T47D (cell line): ENCODE results near the gene CD1D.
"Not testable (repeated sequence)": the region's sequence is repeated elsewhere in the genome, so short reads cannot be mapped to it uniquely, and the experiment has no call there.

ENCODE experiments used
- DNase-seq, 2 experiments: peaks; one replicate each; pipeline versions ENCODE4 v3.0.0 to v3.0.0-alpha.2; 2011 to 2012; ENCODE audit warnings: low read depth in 1 of 2, low spot score in 1 of 2
- JUND ChIP-seq: IDR thresholded peaks from 2 replicates; pipeline ENCODE4 v1.6.1; 2012; ENCODE audit warnings: low read depth
- in situ Hi-C: cut with HindIII; loops from 2 replicates; pipeline ENCODE4 v1.10.0; 2016; ENCODE audit warnings: low sequenced_read_pairs, low pct_unique_long_range_greater_than_20kb

CD1D gene

GRCh38 chr1:158212320-158212719 lies 31.6 kb downstream of the CD1D start:
- in situ Hi-C loops: no loop called here
- no peak for DNase-seq
- TF ChIP-seq JUND: no peak

GRCh38 chr1:158223445-158223844 lies 42.8 kb downstream of the CD1D start:
- in situ Hi-C loops: not testable (repeated sequence)

GRCh38 chr1:158227904-158228623 lies 47.4 kb downstream of the CD1D start:
- DNase-seq: no peak
- no peak for TF ChIP-seq JUND
- in situ Hi-C loops: no loop called here

More at GRCh38 chr1:158223445-158223844, 42.8 kb downstream of the CD1D start:
- not testable (repeated sequence) for DNase-seq
